CD4-positive, alpha-beta T cell treated with Interleukin-17A for 4 hours (primary cell): ENCODE results near the gene LASP1NB.

Experiments
- DNase-seq: peaks from one replicate; pipeline ENCODE4 v3.0.0-alpha.2; 2020; ENCODE audit warnings: mixed read lengths

Gene LASP1NB

GRCh38 chr17:38925263-38925995 lies at the start of gene LASP1NB:
Gene LASP1NB, plus strand, starts transcription at chr17:38925614.
- DNase-seq, result peak; percentile 74

GRCh38 chr17:38877130-38877851 lies 48.1 kb upstream of the LASP1NB start:
- DNase-seq, result peak; percentile 58

- DNase-seq, result peak; percentile 55
Observed at GRCh38 chr17:38879878-38880665, 45.3 kb upstream of the LASP1NB start.

GRCh38 chr17:38881600-38882191 lies 43.7 kb upstream of the LASP1NB start:
- DNase-seq, result peak; percentile 51

- no peak for DNase-seq
Observed at GRCh38 chr17:38882870-38883269, 42.5 kb upstream of the LASP1NB start.

- DNase-seq, result peak; percentile 33
Observed at GRCh38 chr17:38883592-38884526, 41.6 kb upstream of the LASP1NB start.

GRCh38 chr17:38885044-38885727 lies 40.2 kb upstream of the LASP1NB start:
- DNase-seq, result no peak

GRCh38 chr17:38885728-38886642 lies 39.4 kb upstream of the LASP1NB start:
- peak; percentile 21 for DNase-seq

- no peak for DNase-seq
Observed at GRCh38 chr17:38886643-38887010, 38.8 kb upstream of the LASP1NB start.

GRCh38 chr17:38888842-38889241 lies 36.6 kb upstream of the LASP1NB start:
- DNase-seq, result no peak

- DNase-seq, result no peak
Observed at GRCh38 chr17:38889745-38890409, 35.5 kb upstream of the LASP1NB start.

- DNase-seq, result peak; percentile 49
Observed at GRCh38 chr17:38890410-38890746, 35.0 kb upstream of the LASP1NB start.

- peak; percentile 51 for DNase-seq
Observed at GRCh38 chr17:38891441-38891840, 34.0 kb upstream of the LASP1NB start.

- peak; percentile 27 for DNase-seq
Observed at GRCh38 chr17:38892083-38892482, 33.3 kb upstream of the LASP1NB start.

- no peak for DNase-seq
Observed at GRCh38 chr17:38892620-38893019, 32.8 kb upstream of the LASP1NB start.

GRCh38 chr17:38893113-38893512 lies 32.3 kb upstream of the LASP1NB start:
- no peak for DNase-seq

- peak; percentile 46 for DNase-seq
Observed at GRCh38 chr17:38893607-38894006, 31.8 kb upstream of the LASP1NB start.

GRCh38 chr17:38894276-38894675 lies 31.1 kb upstream of the LASP1NB start:
- no peak for DNase-seq

GRCh38 chr17:38896346-38896954 lies 29.0 kb upstream of the LASP1NB start:
- no peak for DNase-seq
